CD4-positive, alpha-beta T cell treated with Interleukin-6 for 4 hours (primary cell): ENCODE results near the gene INHBA.

ENCODE experiments used
- DNase-seq: peaks from one replicate; pipeline ENCODE4 v3.0.0-alpha.2; 2020; ENCODE audit warnings: mixed read lengths

INHBA gene

GRCh38 chr7:41702635-41703371, at the start of gene INHBA:
Gene INHBA, minus strand, starts transcription at chr7:41703090. Its CDS starts 2,716 bp downstream, at chr7:41700374.
- DNase-seq = no peak

GRCh38 chr7:41752615-41753014, 49.7 kb upstream of the INHBA start:
- DNase-seq = no peak

- DNase-seq = no peak
Measured at GRCh38 chr7:41750661-41751540, 48.0 kb upstream of the INHBA start.

- DNase-seq = no peak
Measured at GRCh38 chr7:41747961-41748360, 45.1 kb upstream of the INHBA start.

DNA sequence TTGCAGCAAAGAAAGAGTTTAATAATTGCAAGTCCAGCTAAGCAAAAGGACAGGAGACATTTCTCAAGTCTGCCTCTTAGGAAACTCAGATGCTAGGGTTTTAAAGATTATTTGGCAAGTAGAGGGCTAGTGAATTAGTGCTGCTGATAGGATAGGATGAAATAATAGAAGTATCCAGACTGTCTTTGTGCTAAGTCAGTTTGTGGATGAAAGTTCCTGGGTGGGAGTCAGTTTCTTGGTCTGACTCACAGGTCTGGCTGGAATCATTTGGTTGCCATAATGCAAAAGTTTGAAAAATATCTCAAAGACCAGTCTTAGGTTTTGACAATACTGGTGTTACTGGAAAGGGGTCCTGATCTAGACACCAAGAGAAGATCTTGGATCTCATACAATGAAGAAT, 42.6 kb upstream of the INHBA start:
- no peak for DNase-seq

DNA sequence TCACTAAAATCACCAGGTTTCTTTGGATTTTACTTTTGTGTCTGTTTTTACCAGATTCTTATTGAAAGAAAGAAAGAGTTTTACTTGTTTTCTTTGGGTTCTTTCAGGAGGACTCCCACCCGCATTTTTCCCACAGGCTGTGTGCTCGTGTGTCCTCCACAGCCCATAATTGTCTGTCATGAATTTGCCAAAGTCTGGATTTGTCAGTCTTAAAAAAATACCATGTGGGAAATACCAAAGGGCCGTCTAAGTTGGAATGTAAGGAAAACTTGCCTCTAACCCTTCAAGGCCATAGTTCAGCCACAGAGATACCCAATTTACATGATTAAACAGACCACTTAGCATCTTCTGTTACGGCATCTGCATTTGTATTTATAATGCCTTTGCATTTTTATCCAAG, 41.3 kb upstream of the INHBA start:
- DNase-seq = no peak

- no peak for DNase-seq
Measured at GRCh38 chr7:41742401-41743020, 39.6 kb upstream of the INHBA start.

DNA sequence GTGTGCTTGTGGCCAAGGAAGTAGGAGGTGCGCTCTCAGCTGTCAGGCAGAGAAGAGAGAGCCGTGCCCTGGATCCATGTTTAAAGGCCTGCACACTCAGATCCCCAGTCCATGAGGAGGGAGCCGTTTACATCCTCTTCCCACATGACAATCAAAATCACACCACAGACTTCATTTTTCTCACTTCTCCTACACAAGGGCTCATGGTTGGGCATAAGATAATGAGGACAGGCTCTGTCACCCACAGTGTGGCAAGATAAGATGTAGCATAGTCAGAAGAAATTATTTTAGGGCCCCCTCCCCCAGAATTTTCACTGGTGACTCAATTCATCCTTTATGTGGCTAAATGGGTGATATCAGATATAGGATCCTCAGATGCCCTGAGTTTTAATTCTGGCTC, 35.9 kb upstream of the INHBA start:
- no peak for DNase-seq

- DNase-seq = no peak
Measured at GRCh38 chr7:41738336-41738735, 35.4 kb upstream of the INHBA start.

DNA sequence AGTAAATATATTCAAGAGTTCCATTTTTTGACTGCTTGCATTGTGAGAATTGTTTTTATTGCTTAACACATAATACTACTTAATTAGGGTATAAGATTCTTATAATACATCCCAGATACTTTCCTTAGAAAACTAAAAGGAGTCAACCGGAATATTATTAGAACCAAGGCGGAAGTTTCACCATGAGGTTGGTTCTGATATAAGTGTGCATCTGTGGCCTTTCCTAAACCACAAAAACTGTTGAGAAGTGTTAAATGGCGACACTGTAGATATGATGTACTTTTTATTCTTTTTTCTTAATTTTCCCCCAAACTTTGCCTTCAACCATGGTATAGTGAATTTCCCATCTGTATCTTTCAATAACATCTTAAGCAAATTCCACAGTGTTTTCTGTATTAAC, 32.3 kb upstream of the INHBA start:
- no peak for DNase-seq

GRCh38 chr7:41732843-41733306, 30.0 kb upstream of the INHBA start:
- no peak for DNase-seq

- no peak for DNase-seq
Measured at GRCh38 chr7:41732436-41732785, 29.5 kb upstream of the INHBA start.

DNA sequence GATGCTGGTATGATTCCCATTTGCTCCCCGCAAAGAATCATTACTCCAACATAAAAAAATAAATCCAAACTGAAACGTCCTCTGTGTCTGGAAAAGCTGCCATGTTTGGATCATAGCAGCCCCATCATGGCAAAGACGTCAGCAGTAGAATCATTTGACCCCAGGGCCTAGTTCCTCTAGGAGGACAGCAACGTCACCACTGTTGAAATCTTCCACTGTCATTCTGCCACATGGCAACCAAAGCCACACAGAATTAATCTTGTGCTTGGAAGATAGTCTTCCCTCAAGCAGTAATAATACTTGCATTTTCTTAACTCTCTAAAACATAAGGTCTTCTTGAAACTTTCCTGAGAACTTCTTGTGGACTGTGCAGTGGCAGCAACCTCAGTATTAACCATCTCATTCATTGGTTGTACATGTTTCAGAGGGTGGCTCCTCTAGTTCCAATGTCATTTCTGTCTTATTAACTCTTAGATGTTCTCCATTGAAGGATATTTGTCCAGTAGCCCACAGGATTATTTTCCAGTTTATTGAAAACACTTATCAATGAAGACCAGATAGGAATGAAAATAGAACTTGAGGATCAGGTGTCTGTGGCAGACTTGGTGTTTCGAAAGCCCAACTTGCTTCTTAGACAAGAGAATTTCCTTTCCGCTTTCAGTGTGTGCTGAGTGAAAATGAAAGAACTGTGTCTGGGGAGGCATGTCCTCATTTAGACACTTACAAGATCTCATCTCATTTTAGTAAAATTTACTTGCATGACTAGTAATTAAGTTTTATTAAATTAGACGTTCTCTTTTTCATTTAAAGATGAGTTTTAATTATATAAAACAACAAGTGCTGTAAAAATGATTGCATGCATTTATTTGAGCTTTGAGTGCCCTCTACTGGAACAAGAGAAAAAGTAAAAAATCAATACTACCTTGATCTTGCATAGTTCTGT, 28.9 kb upstream of the INHBA start:
- no peak for DNase-seq

GRCh38 chr7:41730668-41731067, 27.8 kb upstream of the INHBA start:
- no peak for DNase-seq

GRCh38 chr7:41730161-41730560, 27.3 kb upstream of the INHBA start:
- no peak for DNase-seq

DNA sequence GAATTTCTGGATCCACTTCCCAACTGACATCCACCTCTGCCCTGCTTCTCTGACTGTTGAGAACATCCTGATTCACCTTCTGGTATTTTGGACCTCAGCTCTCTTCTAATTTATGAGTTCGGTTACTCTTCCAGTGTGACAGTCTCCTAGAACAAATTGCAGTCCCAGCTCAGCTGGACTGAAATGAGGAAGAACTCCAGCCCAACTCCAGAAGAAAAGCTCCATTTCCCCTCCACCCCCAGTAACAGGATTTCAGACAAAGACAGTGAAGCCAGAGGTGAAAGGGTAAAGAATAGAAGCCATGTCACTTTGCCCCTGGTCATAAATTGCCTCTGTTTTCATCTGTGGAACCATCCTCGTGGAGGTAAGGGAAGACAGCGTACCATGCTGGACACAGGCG, 26.2 kb upstream of the INHBA start:
- DNase-seq = no peak

- no peak for DNase-seq
Measured at GRCh38 chr7:41725013-41725412, 22.1 kb upstream of the INHBA start.

GRCh38 chr7:41720886-41721285, 18.0 kb upstream of the INHBA start:
- no peak for DNase-seq

DNA sequence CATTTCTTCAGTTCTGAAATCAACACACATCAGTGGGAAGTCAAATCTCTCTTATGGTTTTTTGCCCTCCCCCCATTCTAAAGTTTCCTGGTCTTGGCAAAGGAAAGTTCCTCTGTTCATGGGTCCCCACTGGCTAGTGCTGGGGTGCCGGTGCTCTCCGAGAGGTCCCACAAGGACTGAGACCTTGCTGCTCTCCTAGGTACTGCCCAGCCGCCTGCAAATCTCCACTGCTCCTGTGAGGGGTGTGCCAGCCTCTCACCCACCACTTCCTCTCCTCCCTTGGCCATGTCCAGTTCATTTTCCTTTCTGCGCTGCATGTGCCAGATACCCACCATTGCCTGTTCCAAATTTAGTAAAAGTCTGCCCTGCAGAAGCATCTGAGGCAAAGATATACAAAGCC, 17.2 kb upstream of the INHBA start:
- DNase-seq = no peak

DNA sequence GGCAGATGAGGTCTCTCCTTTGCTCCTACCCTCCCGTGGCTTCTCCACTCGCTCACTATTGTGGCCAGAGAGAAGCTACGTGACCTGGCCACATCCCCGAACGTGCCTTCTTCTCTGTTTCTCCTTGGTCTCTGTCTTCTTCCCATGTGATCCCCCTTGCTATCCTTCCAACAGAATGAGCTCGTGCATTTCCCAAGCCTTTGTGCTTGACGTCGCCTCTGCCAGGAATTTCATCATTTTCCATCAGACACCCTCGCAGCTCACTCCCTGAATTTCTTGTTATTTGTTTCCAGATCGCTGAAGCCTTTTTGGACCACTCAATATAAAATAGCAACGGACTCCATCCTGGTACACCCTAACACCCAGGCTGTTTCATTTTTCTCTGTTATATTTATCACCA, 13.8 kb upstream of the INHBA start:
- no peak for DNase-seq

DNA sequence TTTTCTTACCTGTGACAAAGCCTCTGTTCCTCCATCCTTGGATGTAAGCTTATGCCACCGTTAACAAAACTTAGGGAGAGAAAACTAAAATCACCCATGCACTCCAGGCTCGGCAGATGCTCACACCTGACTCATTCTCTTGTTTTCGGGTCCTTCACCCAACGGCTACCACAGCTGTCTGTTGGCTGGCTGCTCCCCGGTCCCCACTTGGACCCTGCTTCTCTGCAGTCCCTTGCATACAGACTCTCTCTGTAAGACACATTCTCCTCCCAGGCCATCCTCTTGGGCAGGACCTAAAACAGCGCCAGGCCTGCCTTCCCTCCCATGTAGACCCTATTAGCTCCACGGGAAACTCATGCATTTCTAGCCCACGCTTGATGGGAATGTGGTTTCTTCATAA, 12.1 kb upstream of the INHBA start:
- DNase-seq = no peak

- no peak for DNase-seq
Measured at GRCh38 chr7:41711283-41712064, 8.6 kb upstream of the INHBA start.
